GM18505 (cell line): ENCODE results near the gene RXYLT1.
"Not testable (repeated sequence)": the region's sequence is repeated elsewhere in the genome, so short reads cannot be mapped to it uniquely, and the experiment has no call there.

Source experiments
- ATAC-seq: cut with Tn5 transposase; IDR thresholded peaks from one replicate; pipeline ENCODE4 v1.9.1; 2021; ENCODE audit not compliant: unreplicated experiment
- POLR2A ChIP-seq: IDR thresholded peaks from 4 replicates; pipeline ENCODE4 v1.6.1; 2011; ENCODE audit warnings: borderline replicate concordance; ENCODE audit not compliant: insufficient read depth, insufficient read length; ENCODE audit errors: extremely low read depth

Gene RXYLT1

GRCh38 chr12:63816031-63816430 is 36.3 kb downstream of the RXYLT1 start:
- ATAC-seq = no peak
- no peak for TF ChIP-seq POLR2A

DNA sequence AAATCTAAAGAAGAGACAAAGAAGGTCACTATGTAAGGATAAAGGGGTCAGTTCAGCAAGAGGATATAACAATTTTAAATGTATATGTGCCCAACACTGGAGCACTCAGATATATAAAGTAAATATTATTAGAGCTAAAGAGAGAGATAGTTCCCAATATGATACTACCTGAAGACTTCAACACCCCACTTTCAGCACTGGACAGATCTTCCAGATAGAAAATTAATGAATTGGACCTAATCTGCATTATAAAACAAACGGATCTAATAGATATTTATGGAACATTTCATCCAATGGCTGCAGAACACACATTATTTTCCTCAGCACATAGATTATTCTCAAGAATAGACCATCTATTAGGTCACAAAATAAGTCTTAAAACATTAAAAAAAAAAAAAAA is 40.7 kb downstream of the RXYLT1 start:
- ATAC-seq = no peak
- TF ChIP-seq POLR2A = no peak

- no peak for ATAC-seq
- no peak for TF ChIP-seq POLR2A
Measured at GRCh38 chr12:63821781-63822251, 42.1 kb downstream of the RXYLT1 start.

DNA sequence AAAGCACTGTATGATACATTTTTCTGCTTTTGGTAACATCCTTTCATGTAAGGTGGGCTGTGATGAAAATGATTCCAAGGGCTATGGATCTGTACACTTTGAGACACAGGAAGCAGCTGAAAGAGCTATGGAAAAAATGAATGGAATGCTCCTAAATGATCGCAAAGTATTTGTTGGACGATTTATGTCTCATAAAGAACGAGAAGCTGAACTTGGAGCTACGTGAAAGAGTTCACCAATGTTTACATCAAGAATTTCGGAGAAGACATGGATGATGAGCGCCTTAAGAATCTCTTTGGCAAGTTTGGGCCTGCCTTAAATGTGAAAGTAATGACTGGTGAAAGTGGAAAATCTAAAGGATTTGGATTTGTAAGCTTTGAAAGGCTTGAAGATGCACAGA is 42.6 kb downstream of the RXYLT1 start:
- no peak for ATAC-seq
- no peak for TF ChIP-seq POLR2A

DNA sequence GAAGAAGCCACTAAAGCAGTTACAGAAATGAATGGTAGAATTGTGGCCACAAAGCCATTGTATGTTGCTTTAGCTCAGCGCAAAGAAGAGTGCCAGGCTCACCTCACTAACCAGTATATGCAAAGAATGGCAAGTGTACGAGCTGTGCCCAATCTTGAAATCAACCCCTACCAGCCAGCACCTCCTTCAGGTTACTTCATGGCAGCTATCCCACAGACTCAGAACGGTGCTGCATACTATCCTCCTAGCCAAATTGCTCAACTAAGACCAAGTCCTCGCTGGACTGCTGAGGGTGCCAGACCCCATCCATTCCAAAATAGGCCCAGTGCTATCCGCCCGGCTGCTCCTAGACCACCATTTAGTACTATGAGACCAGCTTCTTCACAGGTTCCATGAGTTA is 43.3 kb downstream of the RXYLT1 start:
- no peak for TF ChIP-seq POLR2A
- ATAC-seq = no peak

DNA sequence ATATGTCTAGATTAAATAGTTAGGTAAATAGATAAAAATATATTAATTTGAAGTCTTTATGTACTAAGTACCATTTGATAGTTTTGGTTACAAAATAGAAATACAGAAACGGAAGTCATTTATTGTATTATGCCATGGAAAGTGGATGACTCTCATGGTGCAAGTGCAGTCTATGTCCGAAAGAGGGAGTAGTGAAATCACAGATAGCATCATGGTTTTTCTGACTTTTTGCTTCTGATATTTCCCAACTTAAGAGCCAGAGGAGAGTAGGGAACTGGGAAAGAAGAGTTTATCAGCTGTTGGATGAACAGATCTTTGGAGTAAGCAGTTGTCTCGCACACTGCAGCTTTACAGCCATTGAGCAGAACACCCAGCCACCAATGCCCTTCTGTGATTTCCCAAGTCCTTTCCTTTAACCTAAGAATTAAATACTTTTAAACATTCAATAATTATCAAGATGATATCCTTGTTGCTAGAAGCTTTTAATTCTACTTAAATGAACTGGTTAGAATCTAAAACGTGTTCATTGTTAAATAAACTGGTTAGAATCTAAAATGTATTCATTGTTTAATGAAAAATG is 46.4 kb downstream of the RXYLT1 start:
- TF ChIP-seq POLR2A = no peak
- peak; percentile 55 for ATAC-seq

GRCh38 chr12:63828867-63829266 is 49.2 kb downstream of the RXYLT1 start:
- no peak for TF ChIP-seq POLR2A
- ATAC-seq = no peak

GRCh38 chr12:63836046-63836445 is 56.3 kb downstream of the RXYLT1 start:
- ATAC-seq = no peak
- TF ChIP-seq POLR2A = no peak

GRCh38 chr12:63836936-63837335 is 57.2 kb downstream of the RXYLT1 start:
- no peak for TF ChIP-seq POLR2A
- no peak for ATAC-seq

- ATAC-seq = no peak
- TF ChIP-seq POLR2A = no peak
Measured at GRCh38 chr12:63838411-63838810, 58.7 kb downstream of the RXYLT1 start.

- ATAC-seq = no peak
- TF ChIP-seq POLR2A = no peak
Measured at GRCh38 chr12:63841011-63841410, 61.3 kb downstream of the RXYLT1 start.

DNA sequence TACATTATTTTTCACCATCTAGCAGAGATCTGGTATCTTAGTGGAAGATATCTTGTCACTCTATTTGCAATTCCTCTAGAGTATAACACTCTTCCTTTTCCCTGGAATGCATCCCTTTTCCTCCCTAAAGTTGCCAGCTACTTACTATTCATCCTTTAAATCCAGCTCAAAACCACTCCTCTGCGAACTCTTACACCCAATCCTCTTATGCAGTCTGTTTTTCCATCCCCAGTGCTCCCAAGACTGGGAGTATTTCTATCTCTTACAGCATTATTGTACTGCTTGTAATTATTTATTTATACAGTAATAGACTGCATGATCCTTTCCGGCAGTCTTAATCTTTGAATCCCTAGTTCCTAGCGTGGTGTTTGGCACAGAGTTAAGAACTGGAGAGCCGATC is 61.9 kb downstream of the RXYLT1 start:
- no peak for TF ChIP-seq POLR2A
- ATAC-seq = no peak

GRCh38 chr12:63842750-63843149 is 63.0 kb downstream of the RXYLT1 start:
- not testable (repeated sequence) for ATAC-seq

DNA sequence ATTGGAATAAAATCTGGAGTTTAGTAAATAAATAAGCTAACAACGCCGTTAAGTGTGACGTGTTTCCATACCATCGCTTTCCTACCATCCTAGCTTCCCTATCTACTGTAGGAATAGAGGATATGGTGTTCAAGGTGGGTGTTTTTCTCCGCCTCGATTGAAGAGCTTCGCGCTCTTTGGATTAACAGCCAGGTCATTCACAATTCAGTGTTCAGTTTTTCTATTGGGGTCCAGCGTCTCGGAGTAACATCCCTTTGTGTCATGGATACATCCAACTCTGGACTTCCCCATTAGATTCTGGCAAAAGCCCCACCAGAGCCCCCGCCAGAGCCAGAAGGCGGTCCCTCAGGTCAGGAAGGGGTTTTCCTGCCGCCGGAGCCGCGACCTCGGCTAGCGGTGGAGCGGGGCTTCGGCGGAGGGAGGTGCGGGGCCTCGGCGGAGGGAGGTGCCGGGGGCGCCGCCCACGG is 63.6 kb downstream of the RXYLT1 start:
- no peak for ATAC-seq
- no peak for TF ChIP-seq POLR2A

GRCh38 chr12:63843721-63844390 is 64.1 kb downstream of the RXYLT1 start:
- peak; percentile 99 for ATAC-seq
- no peak for TF ChIP-seq POLR2A
